ENCODE measurements around the gene APBA2.
"Not testable (repeated sequence)": the region's sequence is repeated elsewhere in the genome, so short reads cannot be mapped to it uniquely, and the experiment has no call there.

APBA2 gene

DNA sequence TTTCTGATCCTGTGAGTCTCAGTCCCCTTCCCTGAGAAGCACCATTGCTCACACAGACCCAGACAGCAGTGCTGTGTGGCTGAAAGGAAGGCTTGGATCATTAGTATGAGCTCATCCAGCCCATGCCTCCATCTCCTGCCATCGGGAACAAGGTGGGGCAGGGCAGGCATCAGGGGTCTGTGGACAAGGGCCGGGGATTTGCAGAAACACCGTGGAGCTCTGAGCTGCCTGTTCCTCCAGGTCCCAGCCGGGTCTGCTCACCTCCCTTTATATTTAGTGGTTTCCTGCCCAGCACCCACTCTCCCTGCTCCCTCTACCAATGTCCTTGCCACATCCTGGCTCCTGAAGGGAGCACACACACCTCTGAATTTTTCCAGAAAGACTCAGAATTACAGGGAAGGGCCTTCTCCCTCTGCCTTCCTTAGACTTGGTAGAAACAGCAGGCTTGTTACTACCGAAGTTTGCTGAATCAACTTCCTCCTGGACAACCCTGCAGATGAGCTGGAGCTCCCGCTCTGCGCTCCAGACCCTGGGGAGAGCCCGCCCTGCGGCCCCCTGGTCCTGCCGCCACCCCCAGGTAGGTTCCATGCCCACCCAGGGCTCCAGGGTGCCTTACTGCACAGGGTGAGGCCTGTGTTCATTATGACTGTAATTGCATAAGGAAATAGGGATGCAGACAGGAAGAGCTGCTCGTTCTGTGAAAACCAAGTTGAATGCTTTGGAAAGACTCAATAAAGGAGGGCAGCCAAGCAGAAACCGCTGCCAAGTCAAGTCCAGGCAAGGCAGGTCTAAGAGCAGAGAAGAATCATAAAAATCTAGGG is 255.7 kb downstream of the APBA2 start:
- peak; percentile 33 for DNase-seq

DNA sequence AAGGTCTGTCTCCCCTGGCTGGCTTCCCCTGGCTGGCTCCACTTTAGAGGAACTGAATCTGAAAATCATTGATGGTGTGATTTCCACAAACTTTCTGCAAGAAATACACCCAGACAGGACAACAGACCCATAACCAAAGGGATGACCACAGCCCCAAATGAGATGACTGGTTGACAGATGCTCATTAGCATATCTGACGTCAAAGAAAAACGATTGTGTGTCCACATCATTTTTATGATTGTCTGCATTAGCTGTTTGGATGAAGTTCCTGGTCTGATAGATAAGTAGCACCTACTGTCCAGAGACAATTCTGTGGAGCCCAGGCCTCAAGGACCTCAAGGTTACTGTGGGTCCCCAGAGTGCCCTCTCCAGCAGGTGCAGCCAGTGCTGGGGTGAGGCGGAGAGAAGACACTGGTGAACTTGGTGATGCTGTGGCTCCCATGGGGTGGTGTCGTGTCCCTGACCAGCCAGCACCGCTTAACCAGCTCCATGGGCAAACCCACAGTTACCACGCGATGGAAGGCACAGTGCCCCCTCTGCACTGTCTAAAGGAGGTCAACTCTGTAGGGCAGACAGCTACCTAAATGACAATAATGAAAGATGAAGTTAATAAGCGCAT is 256.5 kb downstream of the APBA2 start:
- no peak for DNase-seq

DNA sequence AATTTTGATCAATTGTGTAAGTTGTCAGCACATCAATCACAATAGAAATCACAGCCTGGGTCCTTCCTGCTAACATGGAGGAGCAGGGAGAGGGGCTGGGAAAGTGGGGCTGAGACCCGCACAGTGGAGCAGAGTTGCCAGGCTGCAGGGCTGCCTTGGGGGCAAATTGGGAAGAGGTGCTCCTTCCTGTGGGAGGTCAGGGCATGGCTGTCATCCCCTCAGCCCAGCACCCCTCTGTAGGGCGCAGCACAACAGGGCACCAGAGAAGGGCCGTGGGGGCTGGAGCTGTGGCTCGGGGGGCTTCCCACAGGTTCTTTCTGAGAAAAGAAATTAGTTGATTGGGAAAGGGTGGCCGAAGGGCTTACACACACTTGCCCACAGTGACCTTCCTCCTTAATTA is 257.5 kb downstream of the APBA2 start:
- no peak for DNase-seq

DNA sequence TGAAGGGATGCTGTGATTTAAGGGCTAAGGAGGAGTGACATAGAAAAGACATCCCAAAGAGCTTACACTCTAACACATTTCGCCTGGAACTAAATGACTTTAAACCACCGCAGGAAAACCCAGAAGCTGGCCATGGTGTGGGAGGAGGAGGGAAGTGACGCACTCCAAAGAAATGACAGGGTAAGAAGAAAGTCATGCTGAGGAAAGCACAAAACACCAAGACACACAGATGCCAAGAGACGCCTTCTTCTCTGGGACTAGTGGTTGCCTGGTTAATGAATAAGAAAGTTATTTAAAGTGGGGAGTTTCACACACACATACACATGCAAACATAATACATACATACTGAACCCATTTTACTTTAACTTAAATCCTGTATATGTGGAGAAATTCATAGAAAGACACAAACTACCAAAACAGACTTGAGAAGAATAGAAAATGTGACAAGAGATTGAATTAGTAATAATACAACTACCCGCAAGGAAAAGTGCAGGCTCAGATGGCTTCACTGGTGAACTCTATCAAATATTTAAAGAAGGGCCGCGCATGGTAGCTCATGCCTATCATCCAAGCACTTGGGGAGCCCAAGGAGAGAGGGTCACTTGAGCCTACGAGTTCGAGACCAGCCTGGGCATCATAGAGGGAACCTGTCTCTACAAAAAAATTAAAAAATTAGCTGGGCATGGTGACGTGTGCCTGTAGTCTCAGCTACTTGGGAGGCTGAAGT is 258.3 kb downstream of the APBA2 start:
- DNase-seq = no peak

DNA sequence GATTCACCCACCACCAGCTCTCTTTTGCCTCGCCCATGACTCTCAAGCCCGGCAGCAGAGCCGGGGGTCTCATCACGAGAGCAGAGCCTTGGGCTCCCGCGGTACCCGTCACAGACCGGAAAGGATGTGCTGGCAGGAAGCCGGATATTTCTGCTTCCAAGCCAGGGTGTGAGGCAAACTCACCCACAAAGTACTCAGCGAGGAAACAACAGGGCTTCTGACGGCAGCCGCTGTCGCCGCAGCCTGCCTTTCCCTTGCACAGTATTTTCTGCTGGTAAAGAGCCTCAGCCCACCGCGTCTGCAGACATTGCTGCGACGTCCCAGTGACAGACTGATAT is 263.9 kb downstream of the APBA2 start:
- no peak for DNase-seq

DNA sequence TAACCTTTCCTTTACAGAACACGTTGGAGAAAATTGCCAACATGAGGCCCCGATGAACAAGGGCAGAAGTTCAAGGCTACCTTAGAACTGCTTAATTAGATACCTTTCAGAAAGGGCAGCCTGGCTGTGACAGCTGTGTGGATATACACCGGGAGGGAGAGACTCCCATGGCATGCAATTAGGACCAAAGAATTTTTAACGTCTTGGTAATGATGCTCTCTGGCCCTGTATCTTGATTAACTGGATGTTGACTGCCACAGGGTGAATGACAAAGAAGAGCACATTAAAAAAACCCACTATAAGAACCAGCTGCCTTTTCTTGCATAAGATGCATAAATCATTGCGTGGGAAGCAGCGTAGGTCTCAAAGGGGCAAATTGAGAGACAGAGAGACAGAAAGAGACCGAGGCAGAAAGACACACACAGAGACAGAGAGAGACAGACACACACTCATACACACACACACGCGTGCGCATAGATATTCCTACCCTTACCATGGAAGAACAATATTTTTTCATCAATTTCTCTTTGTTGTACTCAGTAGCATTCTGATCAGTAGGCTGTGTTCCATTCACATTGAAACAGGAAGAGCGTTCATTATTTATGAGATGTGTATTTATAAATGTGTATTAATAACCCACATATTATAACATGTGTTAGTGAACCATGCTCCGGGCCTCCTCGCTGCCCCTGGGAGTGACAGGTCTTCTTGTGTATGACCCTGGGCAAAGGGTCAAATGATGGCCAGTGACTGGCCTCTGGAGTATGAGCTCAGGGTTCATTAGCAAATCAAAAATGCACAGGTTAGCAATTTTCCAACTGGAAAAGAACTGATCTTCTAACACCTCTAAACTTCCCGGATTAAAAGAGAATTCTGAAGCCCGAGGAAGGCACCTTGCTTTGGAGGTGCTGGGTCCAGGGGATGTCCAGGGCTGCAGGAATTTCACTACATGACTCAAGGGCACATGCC is 265.0 kb downstream of the APBA2 start:
- no peak for DNase-seq

DNA sequence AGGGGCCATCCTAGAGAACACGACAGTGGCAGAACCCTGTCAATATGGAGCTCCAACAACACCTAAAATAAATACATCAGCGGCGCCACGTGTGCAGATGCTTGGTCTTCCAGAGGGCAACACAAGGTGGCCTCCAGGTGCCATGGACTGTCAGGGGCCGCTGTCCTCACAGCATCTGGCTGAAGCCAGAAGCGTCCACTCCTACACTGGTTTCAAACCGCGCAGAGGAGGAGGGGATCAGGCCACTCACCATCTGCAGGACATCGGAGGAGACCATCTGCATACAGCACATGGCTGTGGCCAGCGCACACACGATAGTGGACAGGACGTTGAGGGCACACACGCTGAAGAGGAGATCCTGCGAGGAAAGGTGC is 265.7 kb downstream of the APBA2 start:
- DNase-seq = no peak

DNA sequence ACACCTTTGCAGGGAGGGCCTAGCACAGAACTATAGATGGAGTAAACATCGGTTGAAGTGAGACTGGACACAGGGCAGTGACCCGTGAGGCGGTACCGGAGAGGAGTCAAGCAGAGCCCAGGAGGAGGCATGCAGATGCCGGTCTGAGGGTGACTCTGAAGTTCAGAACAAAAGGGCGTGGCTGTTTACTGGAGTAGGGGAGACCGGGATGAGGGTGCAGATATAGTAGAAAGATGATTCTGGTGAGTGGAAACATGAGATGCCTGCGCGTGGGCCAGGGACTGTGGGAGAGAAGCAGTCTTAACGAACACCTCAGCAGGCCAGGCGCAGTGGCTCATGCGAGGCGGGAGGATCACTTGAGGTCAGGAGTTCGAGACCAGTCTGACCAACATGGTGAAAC is 270.7 kb downstream of the APBA2 start:
- DNase-seq = no peak

DNA sequence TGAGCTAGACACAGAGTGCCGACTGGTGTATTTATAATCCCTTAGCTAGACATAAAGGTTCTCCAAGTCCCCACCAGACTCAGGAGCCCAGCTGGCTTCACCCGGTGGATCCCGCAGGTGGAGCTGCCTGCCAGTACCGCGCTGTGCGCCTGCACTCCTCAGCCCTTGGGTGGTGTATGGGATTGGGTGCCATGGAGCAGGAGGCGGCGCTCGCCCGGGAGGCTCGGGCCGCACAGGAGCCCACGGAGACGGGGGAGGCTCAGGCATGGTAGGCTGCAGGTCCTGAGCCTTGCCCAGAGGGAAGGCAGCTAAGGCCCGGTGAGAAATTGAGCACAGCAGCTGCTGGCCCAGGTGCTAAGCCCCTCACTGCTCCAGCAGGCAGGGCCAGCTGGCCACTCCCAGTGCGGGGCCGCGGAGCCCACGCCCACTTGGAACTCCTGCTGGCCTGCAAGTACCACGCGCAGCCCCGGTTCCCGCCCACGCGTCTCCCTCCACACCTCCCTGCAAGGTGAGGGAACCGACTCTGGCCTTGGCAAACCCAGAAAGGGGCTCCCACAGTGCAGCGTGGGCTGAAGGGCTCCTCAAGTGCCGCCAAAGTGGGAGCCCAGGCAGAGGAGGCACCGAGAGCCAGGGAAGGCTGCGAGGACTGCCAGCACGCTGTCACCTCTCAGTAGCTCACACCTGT is 274.1 kb downstream of the APBA2 start:
- DNase-seq = no peak

DNA sequence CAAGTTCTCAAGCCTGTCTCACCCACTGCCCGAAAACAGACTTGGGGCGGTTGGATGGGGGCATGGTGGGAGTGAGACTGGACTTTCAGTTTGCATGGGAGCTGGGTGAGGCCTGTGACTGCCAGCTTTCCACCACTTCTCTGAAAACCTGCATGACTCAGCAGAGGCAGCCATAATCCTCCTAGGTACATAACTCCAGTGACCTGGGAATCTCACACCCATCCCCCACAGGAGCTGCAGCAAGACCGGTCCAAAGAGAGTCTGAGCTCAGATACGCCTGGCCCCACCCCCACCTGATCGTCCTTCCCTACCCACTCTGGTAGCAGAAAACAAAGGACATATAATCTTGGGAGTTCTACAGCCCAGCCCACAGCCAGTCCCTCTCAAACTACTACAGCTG is 276.6 kb downstream of the APBA2 start:
- DNase-seq = peak; percentile 67

DNA sequence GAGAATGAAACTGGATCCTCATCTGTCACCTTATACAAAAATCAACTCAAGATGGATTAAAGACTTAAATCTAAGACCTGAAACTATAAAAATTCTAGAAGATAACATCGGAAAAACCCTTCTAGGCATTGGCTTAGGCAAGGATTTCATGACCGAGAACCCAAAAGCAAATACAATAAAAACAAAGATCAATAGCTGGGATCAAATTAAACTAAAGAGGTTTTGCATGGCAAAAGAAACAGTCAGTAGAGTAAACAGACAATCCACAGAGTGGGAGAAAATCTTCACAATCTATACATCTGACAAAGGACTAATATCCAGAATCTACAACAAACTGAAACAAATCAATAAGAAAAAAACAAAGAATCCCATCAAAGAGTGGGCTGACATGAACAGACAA is 281.3 kb downstream of the APBA2 start:
- not testable (repeated sequence) for DNase-seq
